ENCODE measurements around the gene WASF2.
"Not testable (repeated sequence)": the region's sequence is repeated elsewhere in the genome, so short reads cannot be mapped to it uniquely, and the experiment has no call there.

WASF2 gene

DNA sequence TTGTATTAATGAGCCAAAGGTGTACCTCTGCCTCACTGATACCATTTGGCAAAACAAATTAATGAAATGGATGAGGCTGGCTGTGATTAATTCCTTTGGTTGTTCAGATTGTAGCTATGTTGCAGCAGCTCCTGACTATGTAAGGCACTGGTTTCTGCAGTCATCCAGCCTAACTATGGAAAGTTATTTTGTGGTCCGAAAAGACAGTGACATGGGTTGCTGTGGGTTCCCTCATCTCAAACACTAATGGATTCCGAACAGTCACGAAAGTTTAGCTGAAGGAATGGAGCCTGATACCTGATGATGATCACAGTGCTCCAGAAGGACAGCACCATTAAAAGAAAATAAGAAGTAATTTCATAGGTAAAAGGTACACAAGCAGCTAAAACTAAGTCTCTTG lies 42.6 kb downstream of the WASF2 start:
- Histone ChIP-seq H3K4me3 (ENCODE audit: low read length) (no peak overlapping the region), H3K4me1 (ENCODE audit: insufficient read depth, low read length) (peaks cover 18% of the 10 kb centered on the region), H3K36me3 (ENCODE audit: insufficient read depth, low read length) (peaks cover 4% of the 10 kb centered on the region), H3K27me3 (ENCODE audit: insufficient read depth, low read length) (no peaks in the 10 kb centered on the region), H3K9me3 (ENCODE audit: low read length) (no peaks in the 10 kb centered on the region), H2AFZ (ENCODE audit: low read depth, low read length) (no peak overlapping the region)

DNA sequence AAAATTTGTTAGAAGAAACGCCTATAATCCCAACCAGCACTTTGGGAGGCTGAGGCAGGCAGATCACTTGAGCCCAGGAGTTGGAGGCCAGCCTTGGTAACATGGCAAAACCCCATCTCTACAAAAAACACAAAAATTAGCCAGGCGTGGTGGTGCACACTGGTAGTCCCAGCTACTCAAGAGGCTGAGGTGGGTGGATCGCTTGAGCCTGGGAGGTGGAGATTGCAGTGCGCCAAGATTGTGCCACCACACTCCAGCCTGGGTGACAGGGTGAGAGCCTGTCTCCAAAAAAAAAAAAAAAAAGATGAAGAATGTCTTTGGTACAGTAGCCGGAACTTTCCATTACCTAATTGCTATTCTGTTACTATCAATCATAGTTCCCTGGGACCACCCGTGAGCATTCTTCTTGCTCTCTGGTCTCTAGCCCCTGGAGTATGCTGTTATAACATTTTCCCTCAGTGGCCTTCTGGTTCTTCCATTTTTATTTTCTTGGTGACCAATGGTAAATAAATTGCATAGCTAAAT lies 43.4 kb downstream of the WASF2 start:
- H3K9me3 ChIP-seq (ENCODE audit: low read length) = no peaks in the 10 kb centered on the region
- no peak overlapping the region for H2AFZ ChIP-seq (ENCODE audit: low read depth, low read length)
- H3K27me3 ChIP-seq (ENCODE audit: insufficient read depth, low read length) = no peaks in the 10 kb centered on the region
- H3K4me3 ChIP-seq (ENCODE audit: low read length) = no peak overlapping the region
- peaks cover 4% of the 10 kb centered on the region for H3K36me3 ChIP-seq (ENCODE audit: insufficient read depth, low read length)
- peaks cover 17% of the 10 kb centered on the region for H3K4me1 ChIP-seq (ENCODE audit: insufficient read depth, low read length)

DNA sequence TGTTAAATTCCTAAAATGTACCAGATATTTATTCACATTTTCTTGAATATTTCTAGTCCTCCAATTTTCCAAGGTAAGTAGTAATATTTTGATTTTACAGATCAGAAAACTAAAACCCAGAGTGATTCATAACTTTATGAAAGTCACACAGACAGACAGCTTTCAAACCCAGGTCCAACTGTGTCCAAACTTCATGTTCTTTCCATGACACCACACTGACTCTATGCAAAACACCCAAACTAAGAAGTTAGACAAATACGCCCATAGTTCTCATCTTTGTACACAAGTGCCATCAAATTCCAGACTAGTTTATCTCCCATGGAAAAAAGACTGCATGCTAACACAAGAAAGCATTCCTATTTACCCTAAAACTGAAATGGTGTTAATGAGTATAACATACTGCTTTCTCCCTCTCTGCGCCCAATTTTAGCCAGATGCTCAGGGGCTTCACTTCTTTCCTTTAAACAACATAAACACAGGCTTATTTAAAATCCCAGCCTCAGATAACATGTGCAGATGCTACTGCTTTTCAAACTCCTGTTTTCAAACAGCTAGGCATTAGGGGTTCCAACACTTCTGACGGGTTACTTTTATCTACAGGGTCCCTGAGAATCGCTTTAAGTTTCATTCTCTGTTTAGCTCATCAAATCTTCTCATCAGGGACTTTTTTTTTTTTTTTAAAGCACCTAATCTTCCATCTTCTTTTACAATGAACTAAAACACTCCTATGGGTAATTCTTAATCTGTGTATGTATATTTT lies 44.6 kb downstream of the WASF2 start:
- Histone ChIP-seq H2AFZ (ENCODE audit: low read depth, low read length) (no peak overlapping the region), H3K4me3 (ENCODE audit: low read length) (no peak overlapping the region), H3K9me3 (ENCODE audit: low read length) (no peaks in the 10 kb centered on the region), H3K27me3 (ENCODE audit: insufficient read depth, low read length) (no peaks in the 10 kb centered on the region), H3K36me3 (ENCODE audit: insufficient read depth, low read length) (peaks cover 6% of the 10 kb centered on the region), H3K4me1 (ENCODE audit: insufficient read depth, low read length) (peaks cover 12% of the 10 kb centered on the region)

DNA sequence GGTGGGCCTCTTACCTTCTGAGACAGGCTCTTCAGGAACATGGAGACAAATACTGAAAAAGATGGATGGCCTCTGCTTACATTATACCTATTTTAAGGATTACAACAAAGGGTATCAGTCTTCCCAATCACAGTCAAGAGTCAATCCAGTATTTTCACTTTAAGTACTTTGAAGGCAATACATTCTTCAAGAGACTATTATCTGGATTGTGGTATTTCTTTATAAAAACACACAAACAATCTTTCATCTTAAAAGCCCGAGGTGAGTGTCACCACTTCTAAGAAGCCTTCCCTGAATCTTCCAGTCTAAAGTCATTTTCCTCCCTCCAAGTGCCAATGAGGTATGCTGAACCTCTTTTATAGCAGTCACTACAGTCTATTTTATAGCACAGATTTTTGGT lies 45.3 kb downstream of the WASF2 start:
- Histone ChIP-seq H2AFZ (ENCODE audit: low read depth, low read length) (no peak overlapping the region), H3K36me3 (ENCODE audit: insufficient read depth, low read length) (peaks cover 10% of the 10 kb centered on the region), H3K4me1 (ENCODE audit: insufficient read depth, low read length) (peaks cover 12% of the 10 kb centered on the region), H3K27me3 (ENCODE audit: insufficient read depth, low read length) (no peaks in the 10 kb centered on the region), H3K9me3 (ENCODE audit: low read length) (no peaks in the 10 kb centered on the region), H3K4me3 (ENCODE audit: low read length) (no peak overlapping the region)

DNA sequence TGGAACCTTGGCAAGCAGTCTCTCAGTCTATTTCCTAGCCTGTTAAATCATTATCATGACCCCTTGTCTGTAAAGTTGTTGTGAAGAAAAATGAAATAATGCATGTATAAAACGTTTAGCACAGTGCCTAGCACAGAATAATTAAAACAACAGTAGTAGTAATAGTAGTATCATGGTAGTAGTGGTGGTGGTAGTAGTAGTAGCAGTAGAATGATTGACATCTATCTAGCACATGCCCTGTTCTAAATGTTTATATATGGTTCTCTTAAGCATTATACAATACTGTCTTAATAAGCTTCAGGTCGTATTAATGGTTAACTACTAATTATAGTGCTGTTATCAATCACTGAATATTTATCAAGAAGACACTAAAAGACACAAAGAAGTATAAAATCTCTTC lies 50.8 kb downstream of the WASF2 start:
- H2AFZ ChIP-seq (ENCODE audit: low read depth, low read length) = no peak overlapping the region
- H3K4me3 ChIP-seq (ENCODE audit: low read length) = no peak overlapping the region
- no peaks in the 10 kb centered on the region for H3K4me1 ChIP-seq (ENCODE audit: insufficient read depth, low read length)
- peaks cover 7% of the 10 kb centered on the region for H3K36me3 ChIP-seq (ENCODE audit: insufficient read depth, low read length)
- no peaks in the 10 kb centered on the region for H3K27me3 ChIP-seq (ENCODE audit: insufficient read depth, low read length)
- no peaks in the 10 kb centered on the region for H3K9me3 ChIP-seq (ENCODE audit: low read length)

DNA sequence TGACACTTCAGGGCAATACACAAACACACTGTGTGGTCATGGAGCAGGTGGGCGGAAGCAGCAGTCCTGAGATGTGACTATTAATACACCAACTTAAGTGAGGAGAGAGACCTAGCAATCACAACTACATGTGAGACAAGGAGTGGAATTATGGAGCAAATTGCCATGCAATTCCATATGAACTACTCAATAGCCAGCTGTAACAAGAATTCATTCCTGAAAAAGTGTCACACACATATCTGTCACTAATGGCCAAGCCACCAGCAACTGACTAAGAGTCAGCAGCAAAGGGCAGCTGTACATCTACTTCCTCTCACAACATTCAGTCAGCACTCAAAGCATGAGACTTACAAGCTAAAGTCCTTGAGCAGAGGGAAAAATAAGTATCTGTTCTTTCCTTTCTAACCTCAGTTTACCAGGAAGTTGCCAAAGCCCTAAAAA lies 51.3 kb downstream of the WASF2 start:
- no peak overlapping the region for H2AFZ ChIP-seq (ENCODE audit: low read depth, low read length)
- no peaks in the 10 kb centered on the region for H3K27me3 ChIP-seq (ENCODE audit: insufficient read depth, low read length)
- no peaks in the 10 kb centered on the region for H3K4me1 ChIP-seq (ENCODE audit: insufficient read depth, low read length)
- H3K9me3 ChIP-seq (ENCODE audit: low read length) = no peaks in the 10 kb centered on the region
- H3K36me3 ChIP-seq (ENCODE audit: insufficient read depth, low read length) = peaks cover 6% of the 10 kb centered on the region
- no peak overlapping the region for H3K4me3 ChIP-seq (ENCODE audit: low read length)

DNA sequence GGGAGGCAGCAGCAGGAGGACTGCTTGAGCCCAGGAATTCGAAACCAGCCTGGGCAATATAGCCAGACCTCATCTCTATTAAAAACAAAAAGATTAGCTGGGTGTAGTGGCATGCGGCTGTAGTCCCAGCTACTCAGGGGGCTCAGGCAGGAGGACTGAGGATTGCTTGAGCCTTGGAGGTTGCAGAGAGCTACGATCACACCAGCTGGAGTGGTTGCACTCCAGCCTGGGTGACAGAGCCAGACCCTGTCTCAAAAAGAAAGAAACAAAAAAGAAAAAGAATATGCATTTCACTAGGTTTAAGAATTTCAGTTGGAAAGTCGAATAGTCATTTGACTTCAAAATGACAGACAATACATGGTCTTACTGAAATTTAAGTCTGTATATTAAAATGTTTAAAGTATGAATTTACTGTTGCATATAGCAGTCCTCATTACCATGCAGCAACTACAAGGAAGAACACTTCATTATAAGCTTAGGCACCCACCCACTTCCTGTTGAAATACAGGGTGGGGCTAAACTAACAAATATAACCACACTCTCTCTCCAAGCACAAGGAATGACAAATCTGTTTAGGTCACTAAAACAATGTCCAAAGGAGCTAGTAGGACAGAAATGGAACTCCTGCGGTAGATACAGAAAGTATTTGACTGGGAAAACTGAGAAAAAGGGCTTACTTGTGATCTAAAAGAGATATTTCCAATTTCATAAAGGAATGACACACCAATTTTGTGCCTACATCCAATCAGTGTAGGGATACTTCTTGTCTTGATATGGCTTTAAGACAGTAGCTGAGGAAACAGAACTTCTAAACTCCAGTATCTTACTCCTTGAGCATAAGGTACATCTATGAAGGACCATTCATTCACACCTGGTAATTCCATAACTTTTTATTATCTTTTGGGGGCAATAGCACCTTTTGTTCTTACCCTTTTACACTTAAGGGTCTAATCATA lies 53.5 kb downstream of the WASF2 start:
- Histone ChIP-seq H3K4me3 (ENCODE audit: low read length) (no peak overlapping the region), H3K4me1 (ENCODE audit: insufficient read depth, low read length) (no peaks in the 10 kb centered on the region), H3K36me3 (ENCODE audit: insufficient read depth, low read length) (peaks cover 6% of the 10 kb centered on the region), H2AFZ (ENCODE audit: low read depth, low read length) (no peak overlapping the region), H3K9me3 (ENCODE audit: low read length) (no peaks in the 10 kb centered on the region), H3K27me3 (ENCODE audit: insufficient read depth, low read length) (no peaks in the 10 kb centered on the region)

DNA sequence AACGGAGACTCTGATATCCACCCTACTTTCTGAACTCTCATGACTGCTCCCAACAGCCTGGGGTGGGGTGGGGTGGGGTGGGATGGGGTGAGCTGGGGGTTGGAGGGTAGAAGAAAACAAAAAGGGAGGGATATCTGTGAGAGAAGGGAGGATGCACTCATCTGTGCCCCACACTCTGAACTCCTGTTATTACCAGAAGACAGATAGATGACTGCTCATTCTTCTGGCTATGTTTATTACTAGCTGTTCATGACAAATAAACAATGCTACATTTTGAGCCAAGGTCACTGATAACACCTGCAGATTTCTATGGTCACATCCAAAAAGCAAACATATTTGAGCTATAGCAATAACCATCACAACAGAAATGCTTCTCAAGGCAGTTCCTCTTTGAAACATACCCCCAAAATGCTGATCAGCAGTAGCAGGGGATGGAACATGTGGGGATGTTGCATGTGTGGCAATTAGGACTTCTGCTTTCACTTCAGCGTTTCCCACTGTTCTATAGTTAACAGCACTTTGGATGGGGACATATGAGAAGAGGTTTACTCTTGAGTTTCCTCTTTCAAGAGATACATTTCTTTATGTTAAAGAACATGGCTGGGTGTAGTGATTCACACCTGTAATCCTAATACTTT lies 54.3 kb downstream of the WASF2 start:
- H2AFZ ChIP-seq (ENCODE audit: low read depth, low read length) = no peak overlapping the region
- H3K4me1 ChIP-seq (ENCODE audit: insufficient read depth, low read length) = no peaks in the 10 kb centered on the region
- no peak overlapping the region for H3K4me3 ChIP-seq (ENCODE audit: low read length)

DNA sequence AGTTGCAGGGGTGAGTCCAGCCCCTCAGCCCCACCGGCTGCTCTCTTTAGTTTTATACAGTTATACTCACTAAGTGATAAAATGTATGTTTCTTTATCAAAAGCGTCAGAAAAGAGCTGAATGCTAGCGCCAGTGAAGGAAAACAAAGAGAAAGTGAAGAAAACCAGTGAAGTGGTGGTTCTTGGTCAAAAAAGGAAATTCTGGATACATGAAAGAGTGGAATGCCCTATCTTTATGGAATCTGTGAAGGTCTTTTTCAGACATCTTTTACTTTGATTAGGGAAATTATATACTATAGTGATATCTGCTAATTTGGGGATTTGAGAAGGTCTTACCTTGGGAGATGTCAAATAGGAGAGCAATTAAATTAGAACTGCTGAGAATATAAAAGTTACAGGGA lies 56.3 kb downstream of the WASF2 start:
- Histone ChIP-seq H3K27me3 (ENCODE audit: insufficient read depth, low read length) (no peaks in the 10 kb centered on the region), H3K36me3 (ENCODE audit: insufficient read depth, low read length) (no peaks in the 10 kb centered on the region), H3K4me3 (ENCODE audit: low read length) (no peak overlapping the region), H2AFZ (ENCODE audit: low read depth, low read length) (no peak overlapping the region), H3K4me1 (ENCODE audit: insufficient read depth, low read length) (peaks cover 4% of the 10 kb centered on the region), H3K9me3 (ENCODE audit: low read length) (no peaks in the 10 kb centered on the region)

More for the DNA sequence above, 54.3 kb downstream of the WASF2 start:
- H3K9me3 ChIP-seq (ENCODE audit: low read length) = no peaks in the 10 kb centered on the region
- H3K27me3 ChIP-seq (ENCODE audit: insufficient read depth, low read length) = no peaks in the 10 kb centered on the region
- H3K36me3 ChIP-seq (ENCODE audit: insufficient read depth, low read length) = peaks cover 6% of the 10 kb centered on the region

DNA sequence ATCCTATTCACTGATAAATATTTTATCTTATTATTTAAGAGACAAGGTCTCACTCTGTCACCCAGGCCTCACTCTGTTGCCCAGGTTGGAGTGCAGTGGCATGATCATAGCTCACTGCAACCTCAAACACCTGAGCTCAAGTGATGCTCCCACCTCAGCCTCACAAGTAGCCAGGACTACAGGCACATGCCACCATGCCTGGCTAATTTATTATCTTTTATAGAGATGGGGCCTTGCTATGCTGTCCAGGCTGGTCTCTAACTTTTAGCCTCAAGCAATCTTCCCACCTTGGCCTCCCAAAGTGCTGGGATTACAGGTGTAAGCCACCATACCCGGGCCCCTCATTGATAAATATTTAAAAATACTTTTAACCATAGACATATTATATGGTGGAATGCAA lies 57.2 kb downstream of the WASF2 start:
- not testable (repeated sequence) for H2AFZ ChIP-seq (ENCODE audit: low read depth, low read length); H3K36me3 ChIP-seq (ENCODE audit: insufficient read depth, low read length); H3K4me3 ChIP-seq (ENCODE audit: low read length); H3K9me3 ChIP-seq (ENCODE audit: low read length); H3K27me3 ChIP-seq (ENCODE audit: insufficient read depth, low read length)
- peaks cover 13% of the 10 kb centered on the region for H3K4me1 ChIP-seq (ENCODE audit: insufficient read depth, low read length)

DNA sequence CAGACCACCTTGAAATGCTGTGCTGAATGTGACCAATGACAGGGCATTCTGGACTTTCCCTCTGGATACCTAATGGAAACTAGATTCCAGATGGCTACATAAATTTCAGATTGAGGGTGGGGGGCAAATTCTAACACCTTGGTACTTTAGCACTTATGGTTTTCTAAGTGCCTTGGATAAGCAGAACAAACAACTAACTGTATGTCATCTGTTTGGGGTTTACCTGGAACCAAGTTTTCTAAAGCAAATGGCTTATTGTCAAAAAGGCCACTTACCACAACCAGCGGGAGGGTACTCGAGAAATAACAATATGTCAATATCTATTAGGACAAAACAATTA lies 58.4 kb downstream of the WASF2 start:
- H3K4me3 ChIP-seq (ENCODE audit: low read length) = no peak overlapping the region
- H3K9me3 ChIP-seq (ENCODE audit: low read length) = no peaks in the 10 kb centered on the region
- peaks cover 13% of the 10 kb centered on the region for H3K4me1 ChIP-seq (ENCODE audit: insufficient read depth, low read length)
- no peak overlapping the region for H2AFZ ChIP-seq (ENCODE audit: low read depth, low read length)
- H3K27me3 ChIP-seq (ENCODE audit: insufficient read depth, low read length) = no peaks in the 10 kb centered on the region
- peaks cover 18% of the 10 kb centered on the region for H3K36me3 ChIP-seq (ENCODE audit: insufficient read depth, low read length)

DNA sequence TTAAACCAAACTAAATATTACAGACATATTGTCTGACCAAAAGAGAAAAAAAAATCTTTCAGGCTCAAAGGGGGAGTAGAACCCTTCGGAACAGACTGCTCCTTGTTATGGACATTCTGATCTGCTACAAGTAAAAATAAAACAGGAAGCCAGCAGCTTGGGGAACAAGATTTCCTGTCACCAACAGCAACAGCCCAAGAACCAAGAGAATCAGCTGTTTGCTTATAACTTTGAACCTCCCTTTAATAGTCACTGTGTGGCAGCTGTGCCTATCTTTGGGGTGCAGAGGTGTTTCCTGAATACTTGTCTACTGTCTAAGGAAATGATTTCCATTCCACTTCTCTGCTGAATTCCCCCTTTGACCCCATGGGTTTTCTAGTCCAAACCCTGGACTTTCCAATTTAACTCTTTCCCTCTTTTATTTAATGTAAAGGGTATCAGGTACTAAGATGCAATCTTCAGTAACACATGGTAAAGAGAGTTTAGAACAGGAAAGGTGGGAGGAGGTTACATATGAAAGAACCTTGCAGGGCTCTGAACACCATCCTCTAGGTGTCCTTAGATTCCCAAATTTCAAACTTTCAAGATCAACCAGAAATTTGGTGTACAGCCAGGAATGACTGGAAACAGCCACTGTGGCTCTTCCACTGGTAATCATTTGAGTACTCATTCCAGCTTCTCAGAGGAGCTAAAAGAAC lies 58.9 kb downstream of the WASF2 start:
- peaks cover 13% of the 10 kb centered on the region for H3K4me1 ChIP-seq (ENCODE audit: insufficient read depth, low read length)
- H3K27me3 ChIP-seq (ENCODE audit: insufficient read depth, low read length) = no peaks in the 10 kb centered on the region
- no peaks in the 10 kb centered on the region for H3K9me3 ChIP-seq (ENCODE audit: low read length)
- no peak overlapping the region for H2AFZ ChIP-seq (ENCODE audit: low read depth, low read length)
- H3K4me3 ChIP-seq (ENCODE audit: low read length) = no peak overlapping the region
- peaks cover 24% of the 10 kb centered on the region for H3K36me3 ChIP-seq (ENCODE audit: insufficient read depth, low read length)
